HG03175 (cell line): ENCODE data around the gene MYO15B.

Source experiments
- ATAC-seq: cut with Tn5 transposase; IDR thresholded peaks from one replicate; pipeline ENCODE4 v1.9.1; 2021; ENCODE audit warnings: mild to moderate bottlenecking, moderate library complexity; ENCODE audit not compliant: unreplicated experiment

MYO15B gene

GRCh38 chr17:75658237-75658636 is 70.6 kb downstream of the MYO15B start:
- no peak for ATAC-seq

GRCh38 chr17:75661531-75661930 is 73.9 kb downstream of the MYO15B start:
- ATAC-seq, result no peak

GRCh38 chr17:75662511-75662910 is 74.9 kb downstream of the MYO15B start:
- no peak for ATAC-seq

- ATAC-seq, result peak; percentile 56
Measured at GRCh38 chr17:75664099-75664549, 76.5 kb downstream of the MYO15B start.

GRCh38 chr17:75665981-75666380 is 78.4 kb downstream of the MYO15B start:
- no peak for ATAC-seq

GRCh38 chr17:75666959-75667790 is 79.6 kb downstream of the MYO15B start, which contains the start of the genes RECQL5 and SAP30BP:
RECQL5 (minus strand) TSS chr17:75667154; CDS start chr17:75666557, 597 bp downstream.
SAP30BP (plus strand) TSS chr17:75667338; CDS start chr17:75667373, 35 bp downstream.
- ATAC-seq, result peak; percentile 88

- ATAC-seq, result no peak
Measured at GRCh38 chr17:75667825-75668224, 80.2 kb downstream of the MYO15B start.

- no peak for ATAC-seq
Measured at GRCh38 chr17:75668489-75668888, 80.9 kb downstream of the MYO15B start.

GRCh38 chr17:75670868-75671267 is 83.3 kb downstream of the MYO15B start:
- ATAC-seq, result no peak

GRCh38 chr17:75672011-75672410 is 84.4 kb downstream of the MYO15B start:
- no peak for ATAC-seq

- ATAC-seq, result no peak
Measured at GRCh38 chr17:75673487-75673886, 85.9 kb downstream of the MYO15B start.
